Stimulated activated CD8-positive, alpha-beta memory T cell treated with anti-CD3 and anti-CD28 coated beads, Interleukin-12 subunit alpha, Interleukin-12 subunit beta, amount 100 ng/mL, for 4 hours (primary cell): ENCODE results near the gene VWA5B1.

Experiments
- DNase-seq: peaks from one replicate; pipeline ENCODE4 v3.0.0-alpha.2; 2020; ENCODE audit warnings: low read depth

The VWA5B1 gene

GRCh38 chr1:20348326-20348915 lies 57.7 kb downstream of the VWA5B1 start:
- DNase-seq, result no peak

DNA sequence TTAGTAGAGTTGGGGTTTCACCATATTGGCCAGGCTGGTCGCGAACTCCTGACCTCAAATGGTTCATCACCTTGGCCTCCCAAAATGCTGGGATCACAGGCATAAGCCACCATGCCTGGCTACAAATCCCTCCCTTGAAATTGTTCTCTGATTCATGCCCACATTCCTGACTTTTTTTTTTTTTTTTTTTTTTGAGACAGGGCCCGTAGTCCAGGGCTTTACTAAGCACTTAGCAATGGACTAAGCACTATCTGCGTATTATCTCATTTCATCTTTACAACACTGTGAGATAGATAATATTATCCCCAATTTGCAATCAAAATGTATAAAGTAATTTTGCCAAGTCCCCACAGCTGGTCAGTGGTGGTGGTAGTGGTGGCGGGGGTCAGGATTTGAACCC lies 58.9 kb downstream of the VWA5B1 start:
- no peak for DNase-seq

GRCh38 chr1:20349971-20350370 lies 59.3 kb downstream of the VWA5B1 start:
- DNase-seq, result no peak

DNA sequence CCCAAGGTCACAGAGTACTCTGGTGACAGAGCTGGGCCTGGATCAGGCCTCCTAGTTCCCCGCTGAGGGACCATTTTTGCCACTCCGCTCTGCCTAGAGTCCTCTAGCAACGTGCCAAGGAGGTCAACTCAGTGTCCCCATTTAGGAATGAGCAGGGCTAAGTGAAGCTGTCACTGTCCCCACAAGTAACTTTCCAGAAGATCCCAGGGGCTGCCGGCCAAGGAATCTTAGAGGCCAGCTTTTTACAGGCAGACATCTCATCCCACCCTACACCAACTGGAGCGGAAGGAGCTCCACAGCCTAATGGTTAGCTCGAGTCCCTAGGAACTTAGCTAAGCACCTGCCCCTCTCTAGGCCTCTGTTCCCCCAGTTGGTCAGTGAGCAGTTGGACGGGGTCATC lies 59.7 kb downstream of the VWA5B1 start:
- no peak for DNase-seq

GRCh38 chr1:20351911-20352701 lies 61.4 kb downstream of the VWA5B1 start:
- no peak for DNase-seq

DNA sequence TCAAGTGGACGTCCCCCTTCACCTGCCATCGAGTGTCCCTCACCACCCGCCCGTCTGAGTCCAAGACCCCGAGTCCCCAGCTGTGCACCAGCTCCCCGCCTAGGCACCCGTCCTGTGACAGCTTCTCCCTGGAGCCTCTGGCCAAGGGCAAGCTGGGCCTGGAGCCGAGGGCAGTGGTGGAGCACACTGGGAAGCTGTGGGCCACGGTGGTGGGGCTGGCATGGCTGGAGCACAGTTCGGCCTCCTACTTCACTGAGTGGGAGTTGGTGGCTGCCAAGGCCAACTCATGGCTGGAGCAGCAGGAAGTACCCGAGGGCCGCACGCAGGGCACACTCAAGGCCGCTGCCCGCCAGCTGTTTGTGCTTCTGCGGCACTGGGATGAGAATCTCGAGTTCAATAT lies 63.2 kb downstream of the VWA5B1 start:
- no peak for DNase-seq

- no peak for DNase-seq
Measured at GRCh38 chr1:20354610-20355009, 63.9 kb downstream of the VWA5B1 start.

DNA sequence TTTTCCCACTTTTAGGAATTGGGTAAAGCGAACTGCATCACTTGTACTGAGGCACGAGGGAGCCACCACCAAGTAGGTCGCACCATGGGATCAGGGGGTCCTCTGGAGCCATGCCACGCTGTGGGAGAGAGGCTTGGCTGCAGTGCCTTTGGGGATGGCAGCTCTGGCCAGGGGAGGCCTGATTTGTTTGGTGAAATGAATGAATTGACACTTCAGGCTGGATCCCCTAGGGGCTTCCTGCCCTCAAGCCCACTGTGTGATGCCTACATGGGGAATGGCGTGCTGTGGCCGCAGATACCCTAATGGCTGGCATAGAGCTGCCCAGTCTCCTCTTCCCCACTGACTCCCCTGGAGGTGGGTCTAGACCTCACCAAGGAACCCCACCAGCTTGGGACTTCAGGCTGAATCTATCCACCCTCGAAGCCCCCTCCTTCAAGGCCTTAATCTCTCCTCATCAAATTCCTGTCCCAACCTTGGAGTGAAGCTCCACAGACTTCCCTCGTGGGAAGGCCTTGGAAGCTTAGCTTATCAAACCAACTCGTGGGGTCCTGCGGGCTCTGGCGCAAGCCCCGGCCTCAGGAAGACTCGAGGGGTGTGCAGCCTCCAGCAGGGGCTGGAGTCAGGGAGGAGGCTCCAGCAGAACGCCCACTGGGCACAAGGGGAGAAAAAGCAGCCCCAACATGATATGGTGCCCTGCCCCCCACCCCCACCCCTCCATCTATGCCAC lies 64.6 kb downstream of the VWA5B1 start:
- no peak for DNase-seq

- DNase-seq, result no peak
Measured at GRCh38 chr1:20355828-20356735, 65.4 kb downstream of the VWA5B1 start.

- DNase-seq, result no peak
Measured at GRCh38 chr1:20356850-20357459, 66.3 kb downstream of the VWA5B1 start.

- no peak for DNase-seq
Measured at GRCh38 chr1:20357796-20358195, 67.1 kb downstream of the VWA5B1 start.

GRCh38 chr1:20358761-20359263 lies 68.1 kb downstream of the VWA5B1 start:
- no peak for DNase-seq

DNA sequence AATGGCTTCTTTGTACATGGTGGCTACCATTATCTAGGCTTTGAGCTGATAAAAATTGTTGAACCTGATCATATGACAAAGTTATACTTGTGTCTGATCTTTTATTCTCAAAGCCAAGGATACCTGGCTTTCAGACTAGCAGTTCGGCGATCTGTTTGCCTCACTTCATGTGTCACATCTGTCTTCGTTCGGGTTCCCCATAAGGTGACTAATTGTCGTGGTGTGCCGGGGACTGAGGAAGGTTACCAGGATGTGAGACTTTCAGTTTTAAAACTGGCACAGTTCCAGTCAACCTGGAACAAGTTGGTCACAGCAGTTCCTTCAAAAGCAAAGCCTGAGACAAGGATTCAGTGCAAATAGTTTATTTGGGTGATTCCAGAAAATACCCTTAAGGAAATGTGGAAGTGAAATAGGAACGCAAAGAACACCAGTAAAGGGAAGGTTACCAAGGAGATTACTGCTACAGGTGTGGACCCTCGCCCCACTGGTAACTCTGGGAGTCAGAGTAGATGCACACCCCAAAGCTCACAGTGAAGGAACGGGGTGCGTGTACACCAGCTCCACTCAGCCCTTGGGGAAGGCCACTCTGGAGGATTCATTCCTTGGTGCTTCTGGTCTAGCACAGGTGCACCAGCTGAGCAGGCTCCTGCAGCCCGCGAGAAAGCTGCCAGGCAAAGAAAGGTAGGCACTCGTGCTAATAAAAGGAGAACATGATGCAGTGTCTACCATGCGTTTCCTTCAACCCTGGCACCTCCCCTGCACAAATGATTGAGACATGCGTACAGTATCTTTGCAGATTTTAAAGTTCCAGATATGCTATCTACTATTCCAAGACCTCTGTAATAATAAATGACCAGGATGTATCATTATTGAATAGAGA lies 69.0 kb downstream of the VWA5B1 start:
- no peak for DNase-seq

DNA sequence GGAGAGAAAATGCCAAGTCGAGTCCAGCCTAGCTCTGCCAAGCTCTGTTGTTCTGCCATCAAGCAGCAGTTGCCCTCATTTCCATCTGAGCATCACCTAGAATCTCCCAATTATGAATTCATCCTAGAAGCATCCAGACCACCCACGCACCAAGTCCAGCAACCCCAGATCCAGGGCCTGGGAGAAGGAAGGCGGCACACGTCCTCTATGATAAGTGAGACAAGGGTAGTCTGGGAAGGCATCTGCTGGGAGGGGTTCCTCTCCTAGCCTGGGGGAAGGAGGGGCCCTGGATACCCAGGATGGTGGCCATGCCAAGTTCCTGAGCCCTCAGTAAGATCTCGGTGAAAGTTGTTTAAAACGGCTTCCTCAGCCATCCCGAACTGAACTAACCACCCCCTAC lies 70.7 kb downstream of the VWA5B1 start:
- DNase-seq, result no peak

- DNase-seq, result no peak
Measured at GRCh38 chr1:20361805-20362381, 71.2 kb downstream of the VWA5B1 start.

DNA sequence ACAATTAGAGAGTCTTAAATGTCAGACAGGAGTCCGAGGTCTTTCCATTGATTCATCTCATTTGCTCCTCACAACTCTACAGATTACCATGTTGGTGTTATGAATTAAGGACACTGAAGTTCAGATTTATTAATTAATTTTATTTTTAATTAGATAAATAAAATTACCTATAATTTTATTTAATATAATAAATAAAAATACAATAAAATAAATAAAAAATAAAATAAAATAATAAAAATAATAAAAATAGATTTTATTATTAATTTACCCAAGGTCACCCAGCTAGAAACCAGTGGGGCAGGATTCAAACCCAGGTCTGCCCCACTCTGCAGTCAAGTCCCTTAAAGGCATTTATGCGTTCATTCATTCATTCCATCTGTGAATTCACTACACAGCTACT lies 72.2 kb downstream of the VWA5B1 start:
- no peak for DNase-seq

DNA sequence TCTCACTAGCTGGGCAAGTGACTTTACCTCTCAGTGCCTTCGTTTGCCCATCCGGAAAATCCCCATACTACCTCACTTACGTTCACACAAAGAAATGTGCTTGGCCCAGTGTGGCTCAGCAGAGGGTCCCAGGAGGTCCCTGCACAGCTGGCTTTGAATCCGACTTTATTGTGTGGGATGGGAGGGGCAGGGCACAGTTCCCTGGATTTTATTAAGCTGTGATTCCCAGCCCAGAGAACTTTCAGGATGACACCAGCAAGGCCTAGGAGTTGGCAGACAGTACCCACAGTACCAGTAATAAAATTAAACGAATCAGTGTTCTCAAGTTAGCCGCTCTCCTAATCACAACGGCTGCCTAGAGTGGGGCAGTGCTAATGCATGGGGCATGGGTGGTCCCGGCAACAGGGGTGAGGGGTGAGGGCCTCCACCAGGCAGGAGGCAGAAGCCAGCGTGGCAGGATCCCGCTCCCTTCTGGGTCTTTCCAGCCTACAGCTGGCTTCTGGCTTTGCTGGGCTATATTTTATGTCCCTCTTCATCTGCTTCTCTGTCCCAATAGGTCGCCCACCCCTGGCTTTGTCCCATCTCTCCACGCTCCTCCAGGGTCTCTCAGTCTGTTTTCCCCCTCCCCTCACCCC lies 74.9 kb downstream of the VWA5B1 start:
- no peak for DNase-seq

- no peak for DNase-seq
Measured at GRCh38 chr1:20366056-20366462, 75.4 kb downstream of the VWA5B1 start.

- no peak for DNase-seq
Measured at GRCh38 chr1:20366463-20367115, 75.9 kb downstream of the VWA5B1 start.
